Spleen (tissue), 11 donors: ENCODE measurements around the gene PEX14. TPM values are rescaled to one million over a fixed set of nuclear protein-coding genes. Genes with fewer than 3 reads are reported as not detected.
"Not testable (repeated sequence)": the region's sequence is repeated elsewhere in the genome, so short reads cannot be mapped to it uniquely, and the experiment has no call there.

ENCODE experiments used
- DNase-seq: peaks from one replicate; pipeline ENCODE4 v3.0.0-alpha.2; 2020
- H3K27ac ChIP-seq, 8 donors: fragments of 200-600 bp; sonication (generic) in 7 of 8; 1 replicate in 4 of 8; 2 replicates in 4 of 8; pipeline versions ENCODE4 v1.5.0 to v1.8.0; 2016 to 2021; ENCODE audit warnings: inconsistent platforms in 4 of 8, mild to moderate bottlenecking in 4 of 8, moderate library complexity in 1 of 8
- H3K27me3 ChIP-seq, 7 donors: fragments of 200-600 bp; sonication (generic) in 6 of 7; replicated peaks in 1 of 7; 1 replicate in 4 of 7; 2 replicates in 3 of 7; pipeline versions ENCODE4 v1.5.0 to v1.8.0; 2016 to 2021; ENCODE audit warnings: inconsistent platforms in 3 of 7, mild to moderate bottlenecking in 1 of 7
- H3K36me3 ChIP-seq, 6 donors: fragments of 200-600 bp; sonication (generic) in 5 of 6; 1 replicate in 4 of 6; 2 replicates in 2 of 6; pipeline versions ENCODE4 v1.5.0 to v1.8.0; 2016 to 2021; ENCODE audit warnings: inconsistent platforms in 2 of 6
- H3K4me1 ChIP-seq, 6 donors: fragments of 200-600 bp; sonication (generic) in 5 of 6; 1 replicate in 3 of 6; 2 replicates in 3 of 6; pipeline versions ENCODE4 v1.5.0 to v1.8.0; 2016 to 2021; ENCODE audit warnings: inconsistent platforms in 3 of 6
- H3K4me3 ChIP-seq, 8 donors: fragments of 200-600 bp; sonication (generic) in 7 of 8; 1 replicate in 4 of 8; 2 replicates in 4 of 8; pipeline versions ENCODE4 v1.5.0 to v1.8.0; 2016 to 2021; ENCODE audit warnings: inconsistent platforms in 4 of 8, mild to moderate bottlenecking in 4 of 8, moderate library complexity in 2 of 8
- H3K9me3 ChIP-seq, 8 donors: fragments of 200-600 bp; sonication (generic) in 7 of 8; 1 replicate in 4 of 8; 2 replicates in 4 of 8; pipeline versions ENCODE4 v1.5.0 to v1.8.0; 2016 to 2021; ENCODE audit warnings: inconsistent platforms in 4 of 8
- POLR2A ChIP-seq, 3 donors: fragments of 450-650 bp; IDR thresholded peaks; one replicate each; pipeline ENCODE4 v1.5.1; 2017; ENCODE audit warnings: antibody characterized with exemption in 3 of 3, mild to moderate bottlenecking in 1 of 3
- POLR2AphosphoS5 ChIP-seq, 3 donors: sonication (generic); formaldehyde crosslinking; IDR thresholded peaks; one replicate each; pipeline ENCODE4 v1.5.1; 2017; ENCODE audit warnings: antibody characterized with exemption in 3 of 3
- WGBS, 5 donors: extraction: QIAGEN DNeasy Blood & Tissue Kit in 3 of 5; methylation state at CpG; one replicate each; pipeline versions ENCODE4 v1.1.5 to v1.1.7; 2013 to 2018; 5-methylcytosine and 5-hydroxymethylcytosine counted together
- intact Hi-C: fragments of 100-400 bp; cut with DNase I; formaldehyde crosslinking; loops from one replicate; pipeline ENCODE4 v1.15.0; 2023; ENCODE audit warnings: low total_unique reads
- polyA plus RNA-seq, 3 donors: library from polyadenylated mRNA; stranded (reverse); fragments of 200-250 nt; gene quantifications; one replicate each; pipeline ENCODE4 v1.2.1, GENCODE V29; 2013
- total RNA-seq, 7 donors: library from RNA; depleted of rRNA in 3 of 7; stranded (reverse); fragments of >200 nt in 3 of 7; fragmentation: NEBNext Ultra II Directional in 4 of 7; extraction: Animal tissue kit (Norgen Biotek cat#: 25700) in 4 of 7; gene quantifications; one replicate each; pipeline versions ENCODE4 v1.1.0 to v1.2.1, GENCODE V29; 2016 to 2021
- TF ChIP-seq, protein P1 (sequence below), 11 experiments: fragments of 200-600 bp in 7 of 11; fragments of 450-650 bp in 4 of 11; sonication (generic) in 4 of 11; IDR thresholded peaks in 8 of 11; conservative IDR thresholded peaks in 3 of 11; 1 replicate in 7 of 11; 2 replicates in 4 of 11; pipeline versions ENCODE4 v1.4.0 to v1.8.0; 2016 to 2021; ENCODE audit warnings: antibody characterized with exemption in 11 of 11, inconsistent platforms in 4 of 11, mild to moderate bottlenecking in 1 of 11
- donor health status: healthy with polysubstance abuse.
- donor health status: DM: no; HTN: no; CAD: no; lungs with moderate emphysema.
- donor health status: DM: no; HTN: no; CAD: no.
- donor health status: Bipolar disorder and iron deficiency.
- donor health status: healthy.
- donor health status: DM: no; HTN: no; CAD: no.
- donor health status: DM: yes; HTN: yes; CAD: no.

Gene PEX14
- total and polyA plus RNA-seq, 10 donors, result 9.3 to 19.7 (median 12.1) TPM

DNA sequence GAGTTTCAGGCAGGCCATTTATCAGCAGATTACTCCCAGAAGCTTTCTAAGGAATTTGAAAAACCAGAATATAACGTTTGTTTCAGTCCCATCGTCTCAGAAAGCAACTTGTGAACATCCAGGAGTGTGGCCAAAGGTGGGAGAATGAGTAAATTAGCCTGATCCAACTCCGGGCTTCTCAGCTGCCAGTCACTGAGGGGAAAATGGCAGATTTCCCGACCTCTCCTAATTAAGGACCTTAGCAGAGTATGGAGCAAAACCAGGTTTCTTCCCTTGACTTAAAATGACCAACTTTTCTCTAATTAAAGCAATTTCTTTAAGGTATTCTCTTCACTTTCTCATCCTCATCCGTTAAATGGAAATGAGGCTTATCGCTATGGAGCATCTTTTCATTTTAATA is 23.9 kb upstream of the PEX14 start:
- 59 to 75% (median 71%) methylated on average over 6 of the region's 6 CpGs for WGBS, 5 donors
- Histone ChIP-seq H3K27ac (no peak overlapping the region), H3K4me1 (peaks cover 0 to 12% (median 4%) of the 10 kb centered on the region in 6 donors), H3K27me3 (no peaks in the 10 kb centered on the region), H3K9me3 (peaks cover 0 to 6% (median 0%) of the 10 kb centered on the region in 8 donors), H3K4me3 (no peak overlapping the region), H3K36me3 (no peaks in the 10 kb centered on the region)
- TF ChIP-seq POLR2A (IDR thresholded peaks at IDR 0.05) (no peak), POLR2AphosphoS5 (IDR thresholded peaks at IDR 0.05) (no peak)
- TF ChIP-seq, protein P1, sequence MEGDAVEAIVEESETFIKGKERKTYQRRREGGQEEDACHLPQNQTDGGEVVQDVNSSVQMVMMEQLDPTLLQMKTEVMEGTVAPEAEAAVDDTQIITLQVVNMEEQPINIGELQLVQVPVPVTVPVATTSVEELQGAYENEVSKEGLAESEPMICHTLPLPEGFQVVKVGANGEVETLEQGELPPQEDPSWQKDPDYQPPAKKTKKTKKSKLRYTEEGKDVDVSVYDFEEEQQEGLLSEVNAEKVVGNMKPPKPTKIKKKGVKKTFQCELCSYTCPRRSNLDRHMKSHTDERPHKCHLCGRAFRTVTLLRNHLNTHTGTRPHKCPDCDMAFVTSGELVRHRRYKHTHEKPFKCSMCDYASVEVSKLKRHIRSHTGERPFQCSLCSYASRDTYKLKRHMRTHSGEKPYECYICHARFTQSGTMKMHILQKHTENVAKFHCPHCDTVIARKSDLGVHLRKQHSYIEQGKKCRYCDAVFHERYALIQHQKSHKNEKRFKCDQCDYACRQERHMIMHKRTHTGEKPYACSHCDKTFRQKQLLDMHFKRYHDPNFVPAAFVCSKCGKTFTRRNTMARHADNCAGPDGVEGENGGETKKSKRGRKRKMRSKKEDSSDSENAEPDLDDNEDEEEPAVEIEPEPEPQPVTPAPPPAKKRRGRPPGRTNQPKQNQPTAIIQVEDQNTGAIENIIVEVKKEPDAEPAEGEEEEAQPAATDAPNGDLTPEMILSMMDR (IDR thresholded peaks at IDR 0.05 in 8 of 11, conservative IDR thresholded peaks at IDR 0.05 in 3 of 11), result no peak
- no peak for DNase-seq
- intact Hi-C loops, result no loop called here

DNA sequence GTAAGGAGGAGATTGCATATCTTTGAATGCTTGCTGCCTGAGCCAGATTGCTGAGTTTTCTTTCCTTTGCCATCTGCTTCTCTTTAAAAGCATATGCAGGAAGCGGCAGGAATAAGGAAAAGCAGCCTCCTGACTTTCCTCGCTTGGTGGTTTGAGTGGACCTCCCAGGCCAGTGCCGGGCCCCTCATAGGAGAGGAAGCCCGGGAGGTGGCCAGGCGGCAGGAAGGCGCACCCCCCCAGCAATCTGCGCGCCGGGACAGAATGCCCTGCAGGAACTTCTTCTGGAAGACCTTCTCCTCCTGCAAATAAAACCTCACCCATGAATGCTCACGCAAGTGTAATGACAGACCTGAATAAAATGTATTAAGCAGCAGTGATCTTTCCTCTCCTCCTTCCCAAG is 23.5 kb upstream of the PEX14 start:
- Histone ChIP-seq H3K9me3 (peaks cover 0 to 6% (median 0%) of the 10 kb centered on the region in 8 donors), H3K4me1 (peaks cover 0 to 12% (median 4%) of the 10 kb centered on the region in 6 donors), H3K4me3 (peak overlapping the region in 1 of 8 donors; percentile 0), H3K27ac (no peak overlapping the region), H3K27me3 (no peaks in the 10 kb centered on the region), H3K36me3 (no peaks in the 10 kb centered on the region)
- DNase-seq, result no peak
- intact Hi-C loops, result no loop called here
- WGBS, 5 donors, result 8 to 16% (median 10%) methylated on average over 10 of the region's 10 CpGs
- TF ChIP-seq POLR2A (IDR thresholded peaks at IDR 0.05) (no peak), POLR2AphosphoS5 (IDR thresholded peaks at IDR 0.05) (peak in 2 of 3 donors; percentile 32 to 33)
- TF ChIP-seq, protein P1 (IDR thresholded peaks at IDR 0.05 in 8 of 11, conservative IDR thresholded peaks at IDR 0.05 in 3 of 11), result no peak

DNA sequence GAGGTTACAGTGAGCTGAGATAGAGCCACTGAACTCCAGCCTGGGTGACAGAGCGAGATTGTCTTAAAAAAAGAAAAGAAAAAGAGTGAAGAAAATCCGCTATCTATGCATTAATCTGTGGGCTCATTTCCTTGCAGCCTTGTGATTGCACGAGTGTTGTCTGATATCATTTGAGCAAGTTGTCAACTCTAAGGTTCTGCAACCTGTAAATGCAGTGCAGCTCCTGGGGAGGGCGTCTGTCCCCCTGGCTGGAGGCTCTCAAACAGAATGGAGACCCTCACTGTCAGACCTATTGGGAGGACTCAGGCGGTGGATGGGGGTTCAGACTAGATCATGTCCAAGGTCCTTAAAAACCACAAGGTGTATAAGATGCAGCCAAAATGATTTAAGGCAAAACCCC is 18.7 kb upstream of the PEX14 start:
- DNase-seq, result no peak
- H3K4me3 ChIP-seq, result no peak overlapping the region

DNA sequence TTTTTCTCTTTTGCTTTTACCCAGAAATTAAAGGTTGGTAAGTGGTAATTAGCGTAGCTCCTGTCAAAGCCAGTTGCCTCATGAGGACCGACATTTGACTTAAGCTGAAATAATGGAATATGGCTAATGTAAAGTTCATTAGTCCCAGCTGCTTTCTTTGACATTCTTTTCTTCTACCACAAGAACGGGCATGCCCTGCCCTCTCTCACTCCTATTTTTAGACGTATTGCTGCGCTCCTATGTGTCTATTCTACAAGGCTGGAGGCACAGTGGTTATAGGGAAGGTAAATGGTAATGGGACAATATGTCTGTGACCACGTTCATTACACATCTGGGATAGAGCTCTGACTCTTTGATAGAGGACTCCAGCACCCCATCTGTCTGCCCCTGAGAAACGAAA is 18.1 kb upstream of the PEX14 start:
- TF ChIP-seq POLR2AphosphoS5 (IDR thresholded peaks at IDR 0.05) (no peak), POLR2A (IDR thresholded peaks at IDR 0.05) (no peak)
- TF ChIP-seq, protein P1 (IDR thresholded peaks at IDR 0.05 in 8 of 11, conservative IDR thresholded peaks at IDR 0.05 in 3 of 11), result no peak
- Histone ChIP-seq H3K4me3 (no peak overlapping the region), H3K4me1 (peaks cover 0 to 25% (median 9%) of the 10 kb centered on the region in 6 donors), H3K27ac (peak overlapping the region in 3 of 8 donors; percentile 67 to 77 (median 68)), H3K9me3 (peaks cover 0 to 6% (median 0%) of the 10 kb centered on the region in 8 donors), H3K36me3 (peaks cover 0 to 33% (median 9%) of the 10 kb centered on the region in 6 donors), H3K27me3 (no peaks in the 10 kb centered on the region)
- WGBS, 5 donors, result 80 to 90% (median 84%) methylated on average over 7 of the region's 7 CpGs
- intact Hi-C loops, result no loop called here
- DNase-seq, result no peak

More for the DNA sequence above, 18.7 kb upstream of the PEX14 start:
- H3K36me3 ChIP-seq, result peaks cover 0 to 27% (median 3%) of the 10 kb centered on the region in 6 donors
- H3K4me1 ChIP-seq, result peaks cover 0 to 31% (median 12%) of the 10 kb centered on the region in 6 donors
- WGBS, 5 donors, result 83 to 92% (median 88%) methylated on average over 5 of the region's 5 CpGs
- no peaks in the 10 kb centered on the region for H3K27me3 ChIP-seq
- H3K9me3 ChIP-seq, result peaks cover 0 to 6% (median 0%) of the 10 kb centered on the region in 8 donors
- no peak overlapping the region for H3K27ac ChIP-seq
- intact Hi-C loops, result no loop called here
- TF ChIP-seq, protein P1 (IDR thresholded peaks at IDR 0.05 in 8 of 11, conservative IDR thresholded peaks at IDR 0.05 in 3 of 11), result no peak
- TF ChIP-seq POLR2A (IDR thresholded peaks at IDR 0.05) (no peak), POLR2AphosphoS5 (IDR thresholded peaks at IDR 0.05) (no peak)

DNA sequence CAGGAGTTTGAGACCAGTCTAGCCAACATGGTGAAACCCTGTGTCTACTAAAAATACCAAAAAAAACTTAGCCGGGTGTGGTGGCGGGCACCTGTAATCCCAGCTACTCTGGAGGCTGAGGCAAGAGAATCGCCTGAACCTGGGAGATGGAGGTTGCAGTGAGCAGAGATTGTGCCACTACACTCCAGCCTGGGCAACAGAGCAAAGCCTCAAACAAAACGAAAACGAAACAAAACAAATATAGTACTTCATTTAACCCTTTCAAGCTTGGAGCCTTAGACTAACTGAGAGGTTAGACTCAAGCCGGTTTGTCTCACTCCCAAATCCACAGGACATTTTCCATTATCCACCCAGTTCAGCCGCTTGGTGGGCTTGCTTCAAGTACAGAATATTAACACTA is 17.3 kb upstream of the PEX14 start:
- Histone ChIP-seq H3K4me1 (peaks cover 0 to 22% (median 9%) of the 10 kb centered on the region in 6 donors), H3K27ac (peak overlapping the region in 7 of 8 donors; percentile 29 to 77 (median 67)), H3K36me3 (peaks cover 0 to 41% (median 17%) of the 10 kb centered on the region in 6 donors), H3K4me3 (peak overlapping the region in 1 of 8 donors; percentile 27)
- WGBS, 5 donors, result 63 to 69% (median 66%) methylated on average over 7 of the region's 7 CpGs
- H3K9me3 ChIP-seq, DNase-seq, H3K27me3 ChIP-seq, intact Hi-C loops: not testable (repeated sequence)
